Hematopoietic multipotent progenitor cell treated with erythropoietin and hydrocortisone succinate and interleukin-3 and kit ligand, for 6 days (in vitro differentiated cells): ENCODE results near the gene CBARP.
"Not testable (repeated sequence)": the region's sequence is repeated elsewhere in the genome, so short reads cannot be mapped to it uniquely, and the experiment has no call there.

Experiments used
- DNase-seq: peaks from one replicate; pipeline ENCODE4 v3.0.0-alpha.2; 2015

The CBARP gene

GRCh38 chr19:1206864-1207450 lies 30.8 kb downstream of the CBARP start:
- DNase-seq = no peak

GRCh38 chr19:1206150-1206863 lies 31.5 kb downstream of the CBARP start:
- DNase-seq = no peak

GRCh38 chr19:1205114-1206099 lies 32.4 kb downstream of the CBARP start, which contains the start of gene STK11:
TSS of gene STK11 (plus strand) at chr19:1205778. CDS start at chr19:1206914, 1,136 bp downstream.
- peak; percentile 98 for DNase-seq

DNA sequence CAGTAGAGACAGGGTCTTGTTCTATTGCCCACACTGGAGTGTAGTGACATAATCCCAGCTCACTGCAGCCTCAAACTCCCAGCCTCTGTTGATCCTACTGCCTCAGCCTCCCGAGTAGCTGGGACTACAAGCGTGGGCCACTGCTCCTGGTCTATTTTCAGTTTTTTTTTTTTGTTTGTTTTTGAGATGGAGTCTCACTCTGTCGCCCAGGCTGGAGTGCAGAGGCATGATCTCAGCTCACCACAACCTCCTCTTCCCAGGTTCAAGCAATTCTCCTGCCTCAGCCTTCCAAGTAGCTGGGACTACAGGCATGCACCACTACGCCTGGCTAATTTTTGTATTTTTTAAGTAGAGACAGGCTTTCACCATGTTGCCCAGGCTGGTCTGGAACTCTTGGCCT lies 37.2 kb downstream of the CBARP start:
- not testable (repeated sequence) for DNase-seq

- no peak for DNase-seq
Observed at GRCh38 chr19:1199531-1199930, 38.3 kb downstream of the CBARP start.

GRCh38 chr19:1189419-1189818 lies 48.4 kb downstream of the CBARP start:
- DNase-seq = no peak

DNA sequence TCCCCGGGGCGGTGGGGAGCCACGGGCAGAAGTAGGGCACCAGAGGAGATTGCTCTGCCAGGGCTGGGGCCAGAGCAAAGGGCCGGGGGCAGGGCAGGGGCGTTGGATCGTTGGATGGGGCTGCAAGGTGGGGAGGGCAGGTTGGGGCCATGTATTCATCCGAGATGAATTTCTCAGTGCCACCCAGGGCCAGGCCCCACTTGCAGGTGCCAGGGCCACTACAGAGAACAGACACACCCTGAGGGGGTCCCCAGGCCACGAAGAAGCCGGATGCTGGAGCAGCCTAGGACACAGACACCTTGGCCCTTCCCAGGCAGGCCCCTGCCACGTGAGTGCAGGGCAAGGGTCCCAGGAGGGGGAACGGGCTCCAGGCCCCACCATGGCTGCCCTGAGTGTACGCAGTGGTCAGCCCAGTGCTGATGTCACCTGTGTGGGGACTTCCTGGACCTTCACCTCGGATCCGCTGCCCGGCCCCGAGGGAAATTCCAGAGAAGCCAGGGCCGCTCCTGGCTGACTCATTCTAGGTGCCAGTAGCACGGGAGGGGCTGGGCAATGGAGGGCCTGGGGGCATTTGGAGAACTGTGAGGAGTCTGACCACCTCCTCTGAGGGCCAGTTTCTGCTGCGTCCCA lies 54.1 kb downstream of the CBARP start:
- no peak for DNase-seq

DNA sequence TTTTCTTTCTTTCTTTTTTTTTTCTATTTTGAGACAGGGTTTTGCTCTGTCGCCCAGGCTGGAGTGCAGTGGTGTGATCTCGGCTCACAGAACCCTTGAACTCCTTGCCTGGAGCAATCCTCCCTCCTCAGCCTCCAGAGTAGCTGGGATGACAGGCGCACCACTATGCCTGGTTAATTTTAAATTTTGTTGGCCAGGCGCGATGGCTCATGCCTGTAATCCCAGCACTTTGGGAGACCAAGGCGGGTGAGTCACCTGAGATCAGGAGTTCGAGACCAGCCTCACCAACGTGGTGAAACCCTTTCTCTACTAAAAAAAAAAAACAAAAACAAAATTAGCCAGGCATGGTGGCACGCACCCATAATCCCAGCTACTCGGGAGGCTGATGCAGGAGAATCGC lies 55.1 kb downstream of the CBARP start:
- DNase-seq = no peak

GRCh38 chr19:1182068-1182467 lies 55.7 kb downstream of the CBARP start:
- DNase-seq = no peak

DNA sequence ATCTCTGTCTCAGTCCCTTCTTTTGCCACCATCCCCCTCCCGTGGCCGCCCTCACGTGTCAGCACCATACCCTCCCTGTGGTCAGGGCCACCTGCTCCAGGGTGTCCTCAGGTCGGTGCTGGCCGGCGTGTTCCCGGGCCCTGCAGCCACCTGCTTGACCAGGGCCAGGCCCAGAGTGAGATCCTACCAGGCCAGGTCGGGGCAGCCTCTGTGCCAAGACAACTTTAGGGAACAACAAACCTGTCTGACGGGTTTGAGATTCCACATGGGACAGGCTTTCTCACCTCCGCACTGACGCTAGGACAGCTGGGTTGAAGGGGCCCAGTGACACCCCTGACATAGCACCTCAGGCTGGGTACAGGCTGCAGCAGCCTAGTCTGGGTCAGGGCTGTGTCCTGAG lies 56.2 kb downstream of the CBARP start:
- DNase-seq = no peak
